Activated T-cell treated with anti-CD3 and anti-CD28 coated beads, Interleukin-2, amount 50 U/mL, for 24 hours (primary cell): Measurements from ENCODE around the gene RMI1.
"Not testable (repeated sequence)": the region's sequence is repeated elsewhere in the genome, so short reads cannot be mapped to it uniquely, and the experiment has no call there.

ENCODE experiments used
- DNase-seq: peaks from one replicate; pipeline ENCODE4 v3.0.0-alpha.2; 2020
- H3K27ac Mint-ChIP-seq: 2 replicates; pipeline ENCODE4 v1.8.0; 2020; ENCODE audit warnings: mild to moderate bottlenecking, mixed read lengths
- H3K27me3 Mint-ChIP-seq: 2 replicates; pipeline ENCODE4 v1.8.0; 2020; ENCODE audit warnings: mixed read lengths
- H3K36me3 Mint-ChIP-seq: 2 replicates; pipeline ENCODE4 v1.8.0; 2020; ENCODE audit warnings: low read depth, mixed read lengths
- H3K4me1 Mint-ChIP-seq: 2 replicates; pipeline ENCODE4 v1.8.0; 2020; ENCODE audit warnings: low read depth, mixed read lengths
- H3K4me3 Mint-ChIP-seq: 2 replicates; pipeline ENCODE4 v1.8.0; 2020; ENCODE audit warnings: mild to moderate bottlenecking, moderate library complexity, mixed read lengths
- H3K9me3 Mint-ChIP-seq: 2 replicates; pipeline ENCODE4 v1.8.0; 2020; ENCODE audit warnings: mixed read lengths

RMI1 gene

DNA sequence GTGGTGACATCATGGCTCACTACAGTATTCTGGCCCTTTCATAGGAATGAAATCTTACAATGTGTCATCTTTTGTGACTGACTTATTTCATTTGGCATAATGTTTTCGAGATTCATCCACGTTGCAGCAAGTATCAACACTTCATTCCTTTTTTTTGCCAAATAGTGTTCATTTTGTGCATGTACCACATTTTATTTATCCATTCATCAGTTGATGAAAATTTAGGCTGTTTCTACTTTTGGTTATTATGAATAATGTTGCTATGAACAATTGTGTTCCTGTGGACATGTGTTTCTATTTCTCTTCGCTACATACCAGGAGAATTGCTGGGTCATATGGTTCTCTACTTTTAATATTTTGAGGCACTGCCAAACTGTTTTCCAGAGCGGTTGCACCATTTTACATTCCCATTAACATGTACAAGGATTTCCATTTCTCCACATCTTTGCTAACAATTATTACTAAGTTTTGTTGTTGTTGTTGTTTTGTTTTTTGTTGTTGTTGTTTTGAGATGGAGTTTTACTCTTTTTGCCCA lies 43.5 kb downstream of the RMI1 start:
- H3K27ac Mint-ChIP-seq: no peak overlapping the region
- H3K36me3 Mint-ChIP-seq: no peaks in the 10 kb centered on the region
- no peaks in the 10 kb centered on the region for H3K27me3 Mint-ChIP-seq
- no peak for DNase-seq
- H3K4me1 Mint-ChIP-seq: no peaks in the 10 kb centered on the region
- H3K9me3 Mint-ChIP-seq: no peaks in the 10 kb centered on the region
- H3K4me3 Mint-ChIP-seq: no peak overlapping the region

DNA sequence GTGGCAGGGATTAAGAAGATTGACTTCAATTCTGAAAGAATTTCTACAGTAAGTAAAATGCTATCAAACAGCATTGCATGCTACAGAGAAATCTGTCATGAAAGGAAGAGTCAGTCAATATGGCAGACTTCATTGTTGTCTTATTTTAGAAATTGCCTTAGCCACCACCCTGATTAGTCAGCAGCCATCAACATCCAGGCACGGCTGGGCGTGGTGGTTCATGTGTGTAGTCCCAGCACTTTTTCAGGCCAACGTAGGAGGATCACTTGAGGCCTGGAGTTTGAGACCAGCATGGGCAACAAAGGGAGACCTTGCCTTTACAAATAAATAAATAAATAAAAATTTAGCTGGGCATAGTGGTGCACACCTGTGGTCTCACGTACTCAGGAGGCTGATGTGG lies 46.6 kb downstream of the RMI1 start:
- no peaks in the 10 kb centered on the region for H3K36me3 Mint-ChIP-seq
- H3K4me1 Mint-ChIP-seq: no peaks in the 10 kb centered on the region

DNA sequence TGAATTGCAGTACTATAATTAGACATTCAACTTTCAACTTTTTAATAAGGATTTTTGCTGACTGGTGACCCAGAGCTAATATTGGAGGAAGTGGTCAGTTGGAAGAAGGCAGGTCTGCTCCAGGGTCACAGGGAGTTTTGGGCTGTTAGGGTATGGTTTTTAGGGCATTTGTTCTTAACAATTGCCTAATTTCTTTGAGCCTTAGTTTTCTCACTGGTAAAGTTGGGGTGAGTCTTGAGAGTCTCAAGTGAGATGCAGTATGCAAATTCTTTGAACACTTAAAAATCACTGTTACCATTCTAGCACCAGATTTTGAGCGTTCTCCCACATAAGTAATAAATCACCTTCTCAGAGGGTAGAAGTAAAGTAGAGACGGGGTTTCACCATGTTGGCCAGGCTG lies 50.9 kb downstream of the RMI1 start:
- H3K27ac Mint-ChIP-seq: no peak overlapping the region
- no peaks in the 10 kb centered on the region for H3K27me3 Mint-ChIP-seq
- H3K36me3 Mint-ChIP-seq: no peaks in the 10 kb centered on the region
- no peaks in the 10 kb centered on the region for H3K9me3 Mint-ChIP-seq
- H3K4me3 Mint-ChIP-seq: no peak overlapping the region
- no peaks in the 10 kb centered on the region for H3K4me1 Mint-ChIP-seq
- no peak for DNase-seq

More for the DNA sequence above, 46.6 kb downstream of the RMI1 start:
- Mint-ChIP-seq H3K27me3 (no peaks in the 10 kb centered on the region), H3K4me3 (no peak overlapping the region), H3K9me3 (no peaks in the 10 kb centered on the region), H3K27ac (no peak overlapping the region)
- no peak for DNase-seq

DNA sequence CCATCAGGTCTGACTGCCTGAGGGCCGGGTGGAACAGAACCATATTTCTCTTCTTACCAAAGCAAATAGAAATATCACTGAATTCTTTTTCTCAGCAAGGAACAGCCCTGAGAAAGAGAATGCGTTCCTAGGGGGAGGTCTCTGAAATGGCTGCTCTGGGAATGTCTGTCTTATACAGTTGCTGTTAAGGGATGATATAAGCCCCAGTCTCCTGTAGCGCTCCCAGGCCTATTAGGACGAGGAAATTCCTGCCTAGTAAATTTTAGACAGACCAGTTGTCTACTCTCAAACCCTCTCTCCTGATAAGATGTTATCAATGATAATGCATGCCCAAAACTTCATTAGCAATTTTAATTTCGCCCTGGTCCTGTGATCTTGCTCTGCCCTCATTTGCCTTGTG lies 61.3 kb downstream of the RMI1 start:
- peaks cover 36% of the 10 kb centered on the region for H3K27me3 Mint-ChIP-seq
- not testable (repeated sequence) for H3K4me1 Mint-ChIP-seq, H3K9me3 Mint-ChIP-seq, H3K27ac Mint-ChIP-seq, H3K4me3 Mint-ChIP-seq, H3K36me3 Mint-ChIP-seq, DNase-seq

DNA sequence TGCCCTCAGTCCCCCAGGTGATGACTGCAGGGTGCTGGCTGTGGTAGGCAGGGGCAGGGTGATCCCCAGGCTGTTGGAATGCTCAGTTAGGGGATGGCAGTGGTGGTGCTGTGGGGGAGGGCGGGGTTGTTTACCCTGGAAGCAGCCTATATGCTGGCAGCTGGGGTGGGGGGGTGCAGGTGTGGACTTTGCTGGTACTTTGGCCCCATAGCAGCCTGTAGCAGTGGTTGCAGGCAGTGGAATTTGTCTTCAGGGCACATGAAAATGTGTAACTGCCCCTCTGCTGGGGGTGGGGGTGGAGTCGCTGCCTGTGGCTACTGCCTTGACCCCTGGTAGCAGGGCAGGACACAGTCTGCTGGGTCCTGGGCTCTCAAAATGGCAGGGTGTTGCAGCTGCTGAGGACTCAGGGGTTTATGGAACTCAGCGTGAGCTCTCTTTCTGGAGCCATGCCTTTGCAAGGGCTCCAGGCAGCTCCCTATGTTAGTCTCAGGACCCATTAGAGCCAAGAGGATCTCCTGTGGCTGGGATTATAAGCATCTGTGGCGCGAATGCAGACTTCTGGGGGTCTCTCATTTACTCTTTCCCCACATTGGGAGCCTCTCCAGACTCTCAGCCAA lies 65.0 kb downstream of the RMI1 start:
- no peak overlapping the region for H3K27ac Mint-ChIP-seq
- H3K36me3 Mint-ChIP-seq: no peaks in the 10 kb centered on the region
- peaks cover 23% of the 10 kb centered on the region for H3K27me3 Mint-ChIP-seq
- no peak overlapping the region for H3K4me3 Mint-ChIP-seq
- H3K9me3 Mint-ChIP-seq: peaks cover 9% of the 10 kb centered on the region
- no peak for DNase-seq
- H3K4me1 Mint-ChIP-seq: no peaks in the 10 kb centered on the region
